Adipose tissue (tissue), 3 donors: ENCODE data around the gene DSC1. TPM values are rescaled to one million over a fixed set of nuclear protein-coding genes. Genes with fewer than 3 reads are reported as not detected.
"Not testable (repeated sequence)": the region's sequence is repeated elsewhere in the genome, so short reads cannot be mapped to it uniquely, and the experiment has no call there.

Source experiments
- H3K27ac ChIP-seq: one replicate; pipeline ENCODE4 v1.5.1; 2013; ENCODE audit warnings: low read depth, low read length
- WGBS, 3 donors: extraction: QIAGEN DNeasy Blood & Tissue Kit; methylation state at CpG; one replicate each; pipeline ENCODE4 v1.1.7; 2013; 5-methylcytosine and 5-hydroxymethylcytosine counted together
- polyA plus RNA-seq, 3 donors: library from polyadenylated mRNA; stranded (reverse); fragments of 200-250 nt; gene quantifications; one replicate each; pipeline ENCODE4 v1.2.3, GENCODE V29; 2013
- donor health status: healthy with polysubstance abuse.
- donor health status: Bipolar disorder and iron deficiency.
- donor health status: healthy.

The DSC1 gene
- polyA plus RNA-seq, 3 donors = not detected

DNA sequence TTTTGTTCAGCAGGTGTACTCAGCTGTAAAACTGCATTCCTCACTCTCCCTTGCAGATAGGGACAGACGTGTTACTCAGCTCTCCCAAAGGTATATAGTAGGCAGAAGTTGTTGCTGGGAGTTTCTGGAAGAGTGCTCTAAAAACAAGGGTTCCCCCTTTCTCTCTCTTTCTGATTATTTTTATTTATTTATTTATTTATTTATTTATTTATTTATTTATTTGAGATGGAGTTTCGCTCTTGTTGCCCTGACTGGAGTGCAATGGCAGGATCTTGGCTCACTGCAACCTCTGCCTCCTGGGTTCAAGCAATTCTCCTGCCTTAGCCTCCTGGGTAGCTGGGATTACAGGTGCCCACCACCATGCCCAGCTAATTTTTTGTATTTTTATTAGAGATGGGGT, 39.5 kb downstream of the DSC1 start:
- H3K27ac ChIP-seq = not testable (repeated sequence)
- WGBS, 3 donors = 74 to 90% (median 78%) methylated on average over 2 of the region's 2 CpGs

DNA sequence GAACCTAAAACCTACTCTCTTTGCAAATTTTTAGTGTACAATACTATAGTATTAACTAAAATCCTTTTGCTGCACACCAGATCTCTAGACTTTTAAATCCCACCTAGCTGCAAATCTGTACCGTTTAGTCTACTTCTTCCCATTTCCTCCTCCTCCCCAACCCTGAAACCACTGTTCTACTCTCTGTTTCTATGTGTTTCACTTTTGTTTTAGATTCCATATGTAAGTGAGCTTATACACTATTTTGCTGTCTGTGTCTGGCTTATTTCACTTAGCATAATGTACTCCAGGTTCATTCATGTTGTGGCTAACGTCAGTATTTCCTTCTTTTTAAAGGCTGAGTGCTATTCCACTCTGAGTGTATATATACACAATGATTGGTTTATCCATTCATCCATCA, 42.1 kb downstream of the DSC1 start:
- H3K27ac ChIP-seq = no peak overlapping the region
- 61 to 70% (median 63%) methylated on average over 2 of the region's 2 CpGs for WGBS, 3 donors

DNA sequence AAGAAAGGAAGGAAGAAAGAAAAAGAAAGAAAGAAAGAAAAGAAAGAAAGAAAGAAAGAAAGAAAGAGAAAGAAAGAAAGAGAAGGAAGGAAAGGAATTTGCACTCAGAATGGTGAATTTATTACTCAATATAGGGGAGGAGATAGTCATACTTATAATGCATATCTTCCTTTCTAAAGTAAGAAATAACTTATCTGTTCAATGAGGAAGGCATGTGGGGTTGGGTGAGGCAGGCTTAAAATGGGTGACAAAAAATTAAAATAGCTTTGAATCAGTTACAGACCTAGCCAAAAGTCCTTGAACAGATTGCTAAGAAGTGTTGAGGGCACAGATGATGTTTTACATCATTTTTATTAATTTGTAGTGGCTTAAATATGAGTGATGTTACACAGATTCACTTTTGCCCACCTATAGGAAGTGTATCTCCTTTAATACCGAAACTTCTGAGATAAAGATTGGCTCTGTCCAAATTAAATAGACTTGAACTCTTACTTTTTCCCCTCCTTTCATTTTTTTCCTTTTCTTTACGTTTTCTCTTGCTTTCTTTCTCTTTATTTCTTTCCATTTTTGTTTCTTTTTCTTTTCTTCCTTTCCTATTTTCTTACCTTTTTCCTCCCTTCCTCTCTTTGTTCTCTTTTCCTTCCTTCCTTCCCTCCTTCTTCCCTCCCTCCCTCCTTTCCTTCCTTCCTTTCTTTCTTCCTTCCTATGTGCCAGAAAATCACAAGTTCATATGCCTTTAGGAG, 45.6 kb downstream of the DSC1 start:
- H3K27ac ChIP-seq = no peak overlapping the region
- WGBS, 3 donors = 63 to 79% (median 71%) methylated on average over 2 of the region's 2 CpGs

DNA sequence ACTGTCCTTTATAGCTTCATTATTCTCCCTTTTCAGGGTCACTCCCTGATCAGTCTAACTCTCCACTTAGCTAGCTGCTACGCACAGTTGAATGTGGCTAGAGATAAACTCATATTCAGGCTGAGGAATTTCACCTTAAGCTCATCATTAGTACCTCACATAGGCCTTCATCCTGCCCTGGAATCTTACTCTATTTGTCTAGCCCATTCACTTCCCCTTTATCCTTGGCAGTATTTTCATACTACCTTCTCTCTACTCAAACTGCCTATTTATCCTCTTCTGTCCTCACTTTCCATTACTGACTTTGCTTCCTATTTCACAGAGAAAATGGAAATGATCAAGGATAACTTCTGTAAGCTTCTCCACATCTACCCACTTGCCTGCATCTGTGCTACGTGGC, 49.9 kb downstream of the DSC1 start:
- H3K27ac ChIP-seq = no peak overlapping the region
- 83 to 93% (median 88%) methylated on average over 2 of the region's 2 CpGs for WGBS, 3 donors

DNA sequence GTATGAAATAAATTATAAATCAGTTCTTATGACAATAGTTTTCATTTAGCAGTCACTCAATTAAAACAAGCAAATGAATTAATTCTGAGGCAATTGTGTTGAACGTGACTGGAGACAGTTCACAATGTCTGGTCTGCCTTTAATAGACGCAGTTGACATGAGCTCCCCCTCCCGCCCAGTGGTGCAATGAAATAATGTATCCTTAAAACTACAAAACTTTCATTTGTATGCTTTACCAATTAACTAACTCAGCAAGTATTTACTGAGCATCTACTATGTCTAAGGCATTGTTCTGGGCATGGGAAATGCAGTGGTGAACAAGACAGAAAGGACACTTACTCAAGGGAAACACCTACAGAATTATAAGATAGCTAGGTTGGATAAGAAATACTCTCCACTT, 56.9 kb downstream of the DSC1 start:
- no peak overlapping the region for H3K27ac ChIP-seq
- whole genome bisulfite sequencing, 3 donors = 86 to 91% (median 86%) methylated on average over 3 of the region's 3 CpGs

DNA sequence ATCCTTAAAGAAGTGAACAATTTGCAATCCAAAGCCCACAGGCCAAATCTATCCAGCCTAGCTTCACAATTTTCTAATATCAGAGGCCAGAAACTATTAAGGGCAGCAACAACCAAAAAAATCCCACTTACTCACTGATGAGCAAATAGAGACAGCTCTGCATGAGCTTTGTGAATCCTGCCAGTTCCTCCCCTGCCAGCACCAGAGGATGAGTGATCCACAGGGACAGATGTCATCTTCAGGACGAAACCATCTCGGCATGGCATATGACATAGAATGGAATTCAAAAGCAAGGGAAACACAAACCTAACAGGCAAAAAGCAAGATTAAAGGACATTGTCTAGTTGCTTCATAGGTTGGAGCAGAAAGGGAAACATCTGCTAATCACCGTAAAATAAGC, 58.2 kb downstream of the DSC1 start:
- H3K27ac ChIP-seq = no peak overlapping the region
- WGBS, 3 donors = 53 to 94% (median 61%) methylated on average over 3 of the region's 3 CpGs

DNA sequence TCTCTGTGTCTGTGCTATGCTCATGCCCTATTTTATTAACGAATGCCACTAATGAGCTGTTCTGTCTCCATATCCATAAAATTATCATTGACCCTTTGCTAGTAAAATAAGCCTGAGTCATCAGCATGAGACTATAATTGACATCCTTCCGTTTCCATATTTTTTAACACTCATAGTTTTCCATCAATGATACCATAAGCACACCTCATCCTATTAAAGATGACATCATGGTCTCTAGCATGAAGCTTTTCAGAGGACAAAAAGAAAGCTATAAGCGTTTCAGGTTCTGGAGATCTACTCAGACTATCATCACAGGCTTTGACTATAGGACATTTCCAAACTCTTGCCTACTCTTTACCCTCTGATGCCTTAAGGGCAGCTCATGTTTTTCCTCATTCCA, 59.2 kb downstream of the DSC1 start:
- WGBS, 3 donors = 77 to 89% (median 83%) methylated on average over 3 of the region's 3 CpGs
- no peak overlapping the region for H3K27ac ChIP-seq

DNA sequence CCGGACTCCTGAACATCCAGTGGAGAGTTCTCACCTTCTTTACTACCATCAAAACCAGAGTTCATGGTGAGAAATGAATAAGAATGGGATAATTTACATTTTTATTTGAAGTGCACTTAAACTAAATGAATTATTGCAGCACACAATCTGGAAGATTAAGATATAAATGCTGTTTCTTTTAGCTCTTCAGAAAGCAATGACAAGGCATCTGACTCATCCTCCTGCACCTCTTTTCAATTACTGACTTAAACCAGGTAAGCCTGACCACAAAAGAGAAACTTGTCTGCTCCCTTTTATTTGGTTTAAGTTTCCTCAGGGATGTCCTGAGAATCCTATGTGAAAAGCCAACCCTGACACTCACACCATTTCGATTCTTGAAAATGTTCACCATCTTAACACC, 59.7 kb downstream of the DSC1 start:
- WGBS, 3 donors = 81 to 97% (median 90%) methylated on average over 2 of the region's 2 CpGs
- H3K27ac ChIP-seq = no peak overlapping the region

DNA sequence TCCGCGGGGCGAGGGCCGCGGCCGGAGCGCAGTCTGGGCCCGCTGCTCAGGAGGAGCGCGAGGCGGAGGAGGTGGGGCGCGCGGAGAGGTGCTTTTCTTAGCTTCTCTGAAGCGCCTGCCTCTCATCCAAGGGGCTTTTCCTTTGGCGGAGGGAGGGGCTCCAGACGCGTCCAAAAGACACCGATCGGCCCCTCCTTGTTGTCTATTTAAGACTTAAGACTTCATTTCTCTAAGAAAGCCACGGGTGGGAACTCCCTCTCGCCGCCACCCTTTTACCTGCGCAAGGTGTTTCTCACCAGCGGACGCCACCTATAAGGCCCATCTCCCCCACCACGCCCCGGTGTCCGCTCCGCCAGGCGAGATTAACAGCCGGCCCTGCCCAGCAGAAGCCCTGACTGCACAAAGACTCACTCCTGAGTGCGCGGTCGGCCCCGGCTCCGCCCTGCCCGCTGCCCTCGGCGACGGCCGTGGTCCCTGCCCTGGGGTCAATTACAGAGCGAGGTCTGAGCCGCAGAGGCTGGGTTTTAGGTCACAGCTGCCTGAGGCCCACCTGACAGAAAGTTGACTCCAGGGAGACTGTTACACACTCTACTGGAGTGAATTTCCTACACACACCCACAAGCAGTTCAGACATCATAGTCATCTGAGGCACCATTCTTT, 60.5 kb downstream of the DSC1 start, which contains the start of gene DSC2:
Gene DSC2 (minus strand): TSS at position 397 of the 660 bp plus-strand sequence. CDS start 450 bp downstream, outside the sequence.
- H3K27ac ChIP-seq = no peak within 1 kb of the TSS
- WGBS, 3 donors = 1 to 7% (median 7%) methylated on average over 40 to 44 of the region's 44 CpGs

DNA sequence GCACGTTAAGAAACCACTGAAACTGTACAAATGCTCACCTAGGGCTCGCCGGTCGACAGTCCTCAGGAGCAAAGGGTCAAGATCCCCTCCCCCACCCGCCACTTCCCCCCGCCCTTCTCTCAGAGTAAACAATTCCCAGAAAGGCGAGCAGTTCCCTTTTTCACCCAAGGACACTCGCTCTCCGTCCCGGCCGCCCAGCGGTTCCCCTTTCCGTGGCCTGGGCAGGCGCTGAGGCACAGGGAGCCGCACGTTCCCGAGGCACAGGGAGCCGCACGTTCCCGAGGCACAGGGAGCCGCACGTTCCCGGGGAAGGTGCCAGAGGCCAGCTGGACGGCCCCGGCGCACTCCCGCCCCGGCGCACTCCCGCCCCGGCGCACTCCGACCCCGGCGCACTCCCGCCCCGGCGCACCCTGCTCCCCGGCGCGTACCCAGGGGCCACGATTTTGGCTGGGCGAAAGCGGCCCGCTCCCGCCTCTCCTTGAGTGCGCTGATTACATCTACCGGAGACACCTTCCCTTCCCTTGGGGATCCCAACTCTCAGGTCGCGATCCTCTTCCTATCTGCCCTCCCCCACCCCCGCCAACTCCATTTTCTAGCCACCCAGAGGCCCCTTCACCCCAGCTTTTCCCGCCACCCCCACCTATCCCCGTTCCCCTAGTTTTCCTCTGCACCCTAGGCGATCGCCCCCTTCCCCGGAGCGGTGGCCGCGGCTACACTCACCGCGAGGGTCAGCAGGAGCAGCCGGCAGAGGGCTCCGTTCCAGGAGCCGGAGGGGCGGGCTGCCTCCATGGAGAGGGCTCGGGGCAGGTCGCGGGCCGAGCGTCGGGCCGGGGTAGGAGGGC, 61.3 kb downstream of the DSC1 start:
- WGBS, 3 donors = 1% methylated on average over 64 to 72 of the region's 72 CpGs
- no peak overlapping the region for H3K27ac ChIP-seq

DNA sequence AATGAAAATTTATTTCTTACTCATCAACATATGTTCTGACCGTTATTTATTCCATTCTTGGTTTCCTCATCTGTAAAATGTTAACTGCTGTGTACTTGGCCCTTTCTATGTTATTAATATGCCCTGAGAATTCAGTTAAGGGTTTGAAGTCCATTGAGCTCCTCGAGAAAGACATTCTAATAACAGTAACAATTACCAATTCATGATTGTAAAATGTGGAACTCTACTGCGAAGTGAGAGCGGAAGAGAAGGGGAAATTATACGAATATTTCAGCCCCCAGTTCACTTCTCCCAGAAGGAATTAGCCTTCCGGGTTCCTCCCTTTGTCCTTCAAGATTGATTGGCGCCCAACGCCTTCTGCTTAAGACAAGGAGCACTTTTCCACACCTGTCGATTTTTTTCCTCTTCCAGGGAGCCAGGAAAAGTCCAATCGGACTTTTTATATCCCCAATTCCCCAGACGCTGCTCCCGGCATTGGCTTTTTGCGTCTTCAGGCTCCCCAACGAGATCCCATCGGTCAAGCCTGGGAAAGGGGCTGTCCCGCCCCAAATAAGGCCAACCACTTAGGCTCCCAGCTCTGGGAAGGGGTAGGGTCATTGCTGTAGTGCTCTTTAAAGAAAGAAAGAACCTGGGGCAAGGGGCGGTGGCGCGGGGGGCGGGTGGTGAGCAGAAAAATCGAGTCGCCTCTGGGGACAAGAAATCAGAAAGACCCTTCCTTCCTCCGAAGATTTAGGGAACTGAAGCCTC, 62.0 kb downstream of the DSC1 start:
- H3K27ac ChIP-seq = no peak overlapping the region
- 8 to 16% (median 11%) methylated on average over 23 of the region's 23 CpGs for WGBS, 3 donors

DNA sequence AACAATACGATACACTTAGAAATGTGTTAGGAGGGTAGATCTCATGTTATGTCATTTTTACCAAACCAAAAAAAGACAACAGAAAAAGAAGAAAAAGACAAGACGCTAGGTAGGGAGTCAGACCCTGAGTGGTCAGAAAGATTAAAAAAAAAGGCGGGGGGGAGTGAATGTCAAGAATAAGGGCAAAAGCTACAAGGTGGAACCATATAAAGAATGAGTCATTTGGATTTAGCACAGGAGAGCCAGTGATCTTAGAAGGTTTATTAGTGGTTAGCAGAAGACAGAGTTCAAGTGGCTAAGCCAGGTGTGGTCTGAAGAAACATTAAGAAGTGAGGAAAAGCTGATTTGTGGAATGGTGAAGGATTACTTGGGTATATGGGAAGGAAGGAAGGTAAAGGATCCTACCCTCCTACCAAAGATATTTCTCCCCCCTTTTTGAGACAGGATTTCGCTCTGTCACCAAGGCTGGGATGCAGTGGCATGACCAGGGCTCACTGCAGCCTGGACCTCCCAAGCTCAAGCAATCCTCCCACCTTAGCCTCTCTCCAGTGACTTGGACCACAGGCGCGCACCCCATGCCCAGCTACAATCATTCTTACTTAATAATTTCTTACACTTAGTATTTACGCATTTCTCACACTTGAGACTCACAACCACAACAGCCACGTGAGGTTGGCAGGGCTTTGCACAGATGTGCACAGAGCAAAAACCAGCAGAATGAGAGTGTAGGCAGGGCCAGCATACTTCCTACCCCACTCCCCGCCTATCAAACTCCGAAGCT, 63.0 kb downstream of the DSC1 start:
- no peak overlapping the region for H3K27ac ChIP-seq
- 75 to 91% (median 91%) methylated on average over 10 of the region's 10 CpGs for WGBS, 3 donors

DNA sequence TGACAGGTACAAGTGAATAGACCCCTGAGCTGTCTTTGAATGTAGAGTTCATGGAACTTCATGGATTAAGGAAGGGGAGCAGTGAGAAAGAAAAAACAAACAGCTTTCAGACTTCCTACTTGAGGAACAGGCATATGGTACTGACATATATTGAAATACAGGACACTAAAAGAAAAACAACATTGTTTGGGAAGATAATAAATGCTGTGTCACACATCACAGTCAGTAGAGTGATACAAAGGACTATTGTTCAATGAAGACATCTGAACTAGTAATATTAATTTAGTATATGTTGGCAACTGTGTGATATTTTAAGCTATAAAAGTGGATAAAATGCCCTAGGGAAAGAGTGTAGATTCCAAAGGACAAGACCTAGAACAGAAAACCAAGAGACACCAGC, 63.8 kb downstream of the DSC1 start:
- no peak overlapping the region for H3K27ac ChIP-seq

DNA sequence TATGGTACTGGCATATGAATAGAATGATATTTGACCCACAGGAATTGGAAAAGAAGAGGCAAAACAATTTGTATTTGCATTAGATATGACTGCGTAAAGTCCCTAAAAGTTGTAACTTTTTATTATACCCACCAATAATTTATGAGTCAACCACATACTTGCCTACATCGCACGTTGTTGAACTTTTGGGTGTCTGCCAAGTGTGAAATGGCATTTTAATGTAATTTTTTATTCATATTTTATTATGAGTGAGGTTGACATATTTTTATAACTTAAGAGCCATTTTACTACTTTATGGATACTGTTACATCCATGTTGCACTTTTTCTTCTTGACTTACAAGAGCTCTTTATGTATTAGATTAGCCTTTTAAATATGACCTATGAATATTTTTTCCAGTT, 65.0 kb downstream of the DSC1 start:
- H3K27ac ChIP-seq = no peak overlapping the region
- 60 to 65% (median 63%) methylated on average over 3 of the region's 3 CpGs for WGBS, 3 donors

DNA sequence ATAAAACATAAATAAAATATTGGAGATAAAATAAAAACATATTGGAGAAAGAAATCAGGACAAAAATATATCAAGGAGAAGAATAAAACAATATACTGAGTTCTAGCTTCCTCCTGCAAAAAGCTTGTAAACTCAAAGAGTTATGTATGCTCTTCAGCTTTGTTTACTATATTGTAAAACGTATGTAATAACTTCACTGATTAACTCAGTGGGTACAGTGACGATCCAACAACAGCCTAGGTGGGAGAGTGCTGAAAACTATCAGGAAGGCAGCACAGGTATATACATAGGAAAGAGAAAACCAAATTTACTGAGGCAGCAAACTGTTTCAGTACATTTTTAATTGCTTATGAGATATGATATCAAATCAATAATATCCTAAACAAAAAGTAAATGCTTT, 68.8 kb downstream of the DSC1 start:
- H3K27ac ChIP-seq = no peak overlapping the region

DNA sequence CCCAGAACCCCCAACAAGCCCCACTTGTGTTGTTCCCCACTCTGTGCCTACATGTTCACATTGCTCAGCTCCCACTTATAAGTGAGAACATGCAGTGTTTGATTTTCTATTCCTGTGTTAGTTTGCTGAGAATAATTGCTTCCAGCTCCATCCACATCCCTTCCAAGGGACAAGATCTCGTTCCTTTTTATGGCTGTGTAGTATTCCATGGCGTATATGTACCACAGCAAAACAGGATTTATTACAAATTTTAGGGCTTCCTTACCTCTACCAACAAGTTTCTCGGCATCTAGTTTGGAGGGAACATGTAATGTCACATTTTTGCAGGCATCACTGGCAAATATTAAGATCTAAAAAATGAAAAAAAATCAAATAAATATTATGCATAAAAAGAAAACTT, 69.4 kb downstream of the DSC1 start:
- 88 to 97% (median 94%) methylated on average over 3 of the region's 3 CpGs for WGBS, 3 donors

More for the DNA sequence above, 68.8 kb downstream of the DSC1 start:
- 63 to 82% (median 68%) methylated on average over 2 of the region's 2 CpGs for WGBS, 3 donors

DNA sequence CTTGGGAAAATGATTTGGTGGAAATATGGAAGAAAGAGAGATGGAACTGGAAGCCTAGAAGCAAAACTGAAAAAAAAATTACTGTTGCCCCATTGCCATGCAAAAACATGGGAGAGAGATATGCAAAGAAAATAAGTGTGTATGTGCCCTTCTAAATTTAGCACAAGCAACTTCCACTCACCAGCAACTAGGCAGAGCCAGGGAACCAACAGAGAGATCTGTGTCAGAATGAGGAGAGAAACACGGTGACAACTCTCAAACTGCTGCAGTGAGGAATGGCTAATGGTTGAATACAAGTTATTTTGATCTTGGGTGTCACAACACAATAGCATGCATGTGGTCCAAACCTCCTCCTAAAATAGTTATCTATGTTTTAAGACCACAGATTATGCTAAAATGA, 71.3 kb downstream of the DSC1 start:
- 62 to 89% (median 82%) methylated on average over 1 of the region's 1 CpG for WGBS, 3 donors
- no peak overlapping the region for H3K27ac ChIP-seq

More for the DNA sequence above, 69.4 kb downstream of the DSC1 start:
- H3K27ac ChIP-seq = no peak overlapping the region

DNA sequence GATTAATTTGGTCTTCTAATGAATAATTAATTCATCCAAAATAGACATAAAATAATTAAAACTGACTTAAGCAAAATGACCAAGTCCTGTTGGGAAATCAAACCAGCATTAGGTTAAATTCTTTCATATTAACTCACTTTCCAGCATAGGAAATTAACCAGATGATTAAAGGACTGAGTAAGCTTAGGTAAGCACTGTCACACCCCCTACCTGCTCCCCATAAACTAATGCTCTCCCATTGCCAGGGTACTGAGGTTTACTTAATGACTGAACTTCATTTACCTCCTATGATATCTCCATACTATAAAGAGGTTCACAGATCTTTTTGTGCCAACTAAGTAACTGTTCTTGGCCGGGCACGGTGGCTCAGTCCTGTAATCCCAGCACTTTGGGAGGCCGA, 74.1 kb downstream of the DSC1 start:
- H3K27ac ChIP-seq = no peak overlapping the region

More for the DNA sequence above, 74.1 kb downstream of the DSC1 start:
- 90 to 95% (median 93%) methylated on average over 3 of the region's 3 CpGs for WGBS, 3 donors
